ENCODE measurements around the gene CORO1A.
"Not testable (repeated sequence)": the region's sequence is repeated elsewhere in the genome, so short reads cannot be mapped to it uniquely, and the experiment has no call there.

CORO1A gene

DNA sequence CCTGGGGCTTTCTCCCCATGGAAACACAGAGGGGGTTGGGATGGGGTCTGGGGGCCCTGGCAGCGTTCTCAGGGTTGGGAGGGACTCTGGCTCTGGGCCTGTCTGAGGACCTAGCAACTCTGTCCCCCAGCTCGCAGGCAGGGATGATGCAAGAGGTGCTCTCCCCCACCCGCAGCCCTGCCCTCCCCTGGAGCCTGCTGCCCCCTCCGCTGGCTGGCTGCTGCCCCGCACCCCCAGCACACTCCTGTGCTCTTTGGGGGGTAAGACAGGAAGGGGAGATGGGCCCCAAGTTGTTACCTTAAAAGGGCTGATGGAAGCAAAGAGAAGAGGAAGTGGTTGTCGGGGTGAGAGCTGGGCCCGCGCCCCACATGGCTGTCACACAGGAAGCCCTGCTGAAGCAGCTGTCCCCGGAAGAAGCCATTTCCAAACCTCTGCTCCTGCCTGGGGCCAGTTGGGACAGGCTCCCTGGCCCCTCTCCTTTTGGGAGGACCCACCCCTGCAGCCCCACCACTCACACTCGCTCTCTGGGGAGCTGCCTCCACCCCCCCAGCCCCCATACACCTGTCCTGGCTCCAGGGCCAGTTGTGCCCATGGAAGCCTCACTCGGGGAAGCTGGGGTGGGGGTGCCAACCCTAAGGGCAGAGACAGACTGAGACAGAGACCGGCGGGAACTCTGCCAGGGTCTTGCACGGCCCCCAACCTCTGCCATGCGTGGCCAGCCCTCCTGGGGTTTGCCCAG, 2.5 kb downstream of the CORO1A start:
- H3K4me3 Mint-ChIP-seq, result peak overlapping the region; percentile 99
- peaks cover 31% of the 10 kb centered on the region for H3K4me1 Mint-ChIP-seq (ENCODE audit: low read depth)
- H3K36me3 Mint-ChIP-seq (ENCODE audit: low read depth), result peaks cover 38% of the 10 kb centered on the region
- peak overlapping the region; percentile 99 for H3K27ac Mint-ChIP-seq
- no peaks in the 10 kb centered on the region for H3K9me3 Mint-ChIP-seq
- H3K27me3 Mint-ChIP-seq, result no peaks in the 10 kb centered on the region

- Mint-ChIP-seq H3K36me3 (ENCODE audit: low read depth) (peaks cover 38% of the 10 kb centered on the region), H3K27ac (peak overlapping the region; percentile 99), H3K4me3 (peak overlapping the region; percentile 99), H3K4me1 (ENCODE audit: low read depth) (peaks cover 28% of the 10 kb centered on the region), H3K27me3 (no peaks in the 10 kb centered on the region), H3K9me3 (no peaks in the 10 kb centered on the region)
These were observed 3.0 kb downstream of the CORO1A start for GRCh38 chr16:30186444-30186781.

DNA sequence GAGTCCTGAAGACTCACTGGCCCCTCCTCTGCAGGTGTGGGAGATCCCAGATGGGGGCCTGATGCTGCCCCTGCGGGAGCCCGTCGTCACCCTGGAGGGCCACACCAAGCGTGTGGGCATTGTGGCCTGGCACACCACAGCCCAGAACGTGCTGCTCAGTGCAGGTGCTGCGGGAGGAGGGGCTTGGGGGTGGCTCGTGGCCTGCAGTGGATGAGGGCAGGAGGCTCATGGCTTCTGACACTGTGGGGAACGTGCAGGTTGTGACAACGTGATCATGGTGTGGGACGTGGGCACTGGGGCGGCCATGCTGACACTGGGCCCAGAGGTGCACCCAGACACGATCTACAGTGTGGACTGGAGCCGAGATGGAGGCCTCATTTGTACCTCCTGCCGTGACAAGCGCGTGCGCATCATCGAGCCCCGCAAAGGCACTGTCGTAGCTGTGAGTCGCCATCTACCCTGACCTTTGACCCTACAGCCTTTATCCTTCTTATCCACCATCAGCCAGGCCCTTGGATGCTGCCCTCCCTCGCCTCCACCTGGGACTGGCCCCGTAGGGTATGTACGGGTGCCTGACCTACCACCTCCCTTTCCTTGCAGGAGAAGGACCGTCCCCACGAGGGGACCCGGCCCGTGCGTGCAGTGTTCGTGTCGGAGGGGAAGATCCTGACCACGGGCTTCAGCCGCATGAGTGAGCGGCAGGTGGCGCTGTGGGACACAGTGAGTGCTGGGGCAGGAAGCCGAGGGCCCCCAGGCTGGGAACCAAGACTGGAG, 3.6 kb downstream of the CORO1A start:
- Mint-ChIP-seq H3K27me3 (no peaks in the 10 kb centered on the region), H3K4me1 (ENCODE audit: low read depth) (peaks cover 25% of the 10 kb centered on the region), H3K9me3 (no peaks in the 10 kb centered on the region), H3K4me3 (peak overlapping the region; percentile 99), H3K36me3 (ENCODE audit: low read depth) (peaks cover 38% of the 10 kb centered on the region), H3K27ac (peak overlapping the region; percentile 99)

DNA sequence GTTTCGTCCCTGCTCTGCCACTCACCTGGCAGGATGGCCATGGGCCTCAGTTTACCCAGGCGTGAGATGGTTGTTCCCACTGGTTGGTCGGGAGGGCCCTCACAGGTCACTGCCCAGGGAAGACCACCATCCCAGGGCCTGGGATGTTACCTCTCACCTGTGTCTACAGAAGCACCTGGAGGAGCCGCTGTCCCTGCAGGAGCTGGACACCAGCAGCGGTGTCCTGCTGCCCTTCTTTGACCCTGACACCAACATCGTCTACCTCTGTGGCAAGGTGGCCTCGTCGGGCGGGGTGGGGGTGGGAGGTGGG, 4.1 kb downstream of the CORO1A start:
- H3K27me3 Mint-ChIP-seq, result no peaks in the 10 kb centered on the region
- peak overlapping the region; percentile 99 for H3K4me3 Mint-ChIP-seq
- peaks cover 20% of the 10 kb centered on the region for H3K4me1 Mint-ChIP-seq (ENCODE audit: low read depth)
- peak overlapping the region; percentile 99 for H3K27ac Mint-ChIP-seq
- H3K9me3 Mint-ChIP-seq, result no peaks in the 10 kb centered on the region
- H3K36me3 Mint-ChIP-seq (ENCODE audit: low read depth), result peaks cover 38% of the 10 kb centered on the region

GRCh38 chr16:30187971-30188561, 4.7 kb downstream of the CORO1A start:
- Mint-ChIP-seq H3K27ac (peak overlapping the region; percentile 58), H3K9me3 (no peaks in the 10 kb centered on the region), H3K36me3 (ENCODE audit: low read depth) (peaks cover 38% of the 10 kb centered on the region), H3K4me1 (ENCODE audit: low read depth) (peaks cover 16% of the 10 kb centered on the region), H3K4me3 (peak overlapping the region; percentile 99), H3K27me3 (no peaks in the 10 kb centered on the region)

- Mint-ChIP-seq H3K36me3 (ENCODE audit: low read depth) (peaks cover 20% of the 10 kb centered on the region), H3K4me1 (ENCODE audit: low read depth) (peaks cover 16% of the 10 kb centered on the region)
- not testable (repeated sequence) for H3K27ac Mint-ChIP-seq, H3K27me3 Mint-ChIP-seq, H3K4me3 Mint-ChIP-seq, H3K9me3 Mint-ChIP-seq
These were observed 7.8 kb downstream of the CORO1A start for GRCh38 chr16:30191158-30191557.

GRCh38 chr16:30193098-30193497, 9.7 kb downstream of the CORO1A start:
- not testable (repeated sequence) for H3K4me3 Mint-ChIP-seq; H3K27ac Mint-ChIP-seq; H3K36me3 Mint-ChIP-seq (ENCODE audit: low read depth); H3K4me1 Mint-ChIP-seq (ENCODE audit: low read depth); H3K27me3 Mint-ChIP-seq; H3K9me3 Mint-ChIP-seq

- not testable (repeated sequence) for H3K36me3 Mint-ChIP-seq (ENCODE audit: low read depth); H3K4me3 Mint-ChIP-seq; H3K9me3 Mint-ChIP-seq; H3K4me1 Mint-ChIP-seq (ENCODE audit: low read depth); H3K27ac Mint-ChIP-seq; H3K27me3 Mint-ChIP-seq
These were observed 10.2 kb downstream of the CORO1A start, which contains the start of the genes BOLA2B and SLX1A for GRCh38 chr16:30193615-30194014. Gene BOLA2B, minus strand, starts transcription at chr16:30193666. Its CDS starts 71 bp downstream, at chr16:30193595. Gene SLX1A, plus strand, starts transcription at chr16:30193875. Its CDS starts 210 bp downstream, at chr16:30194085.

GRCh38 chr16:30194172-30194925, 10.9 kb downstream of the CORO1A start:
- H3K36me3 Mint-ChIP-seq (ENCODE audit: low read depth); H3K4me3 Mint-ChIP-seq; H3K27me3 Mint-ChIP-seq; H3K9me3 Mint-ChIP-seq; H3K4me1 Mint-ChIP-seq (ENCODE audit: low read depth); H3K27ac Mint-ChIP-seq: not testable (repeated sequence)

- not testable (repeated sequence) for H3K27me3 Mint-ChIP-seq; H3K36me3 Mint-ChIP-seq (ENCODE audit: low read depth); H3K4me1 Mint-ChIP-seq (ENCODE audit: low read depth); H3K27ac Mint-ChIP-seq; H3K4me3 Mint-ChIP-seq; H3K9me3 Mint-ChIP-seq
These were observed 13.6 kb downstream of the CORO1A start for GRCh38 chr16:30197001-30197400.

- not testable (repeated sequence) for H3K4me1 Mint-ChIP-seq (ENCODE audit: low read depth); H3K27ac Mint-ChIP-seq; H3K36me3 Mint-ChIP-seq (ENCODE audit: low read depth); H3K4me3 Mint-ChIP-seq; H3K27me3 Mint-ChIP-seq; H3K9me3 Mint-ChIP-seq
These were observed 15.6 kb downstream of the CORO1A start, which contains the start of gene SULT1A3 for GRCh38 chr16:30199049-30199448. Gene SULT1A3, plus strand, starts transcription at chr16:30199255. Its CDS starts 1,474 bp downstream, at chr16:30200729.

DNA sequence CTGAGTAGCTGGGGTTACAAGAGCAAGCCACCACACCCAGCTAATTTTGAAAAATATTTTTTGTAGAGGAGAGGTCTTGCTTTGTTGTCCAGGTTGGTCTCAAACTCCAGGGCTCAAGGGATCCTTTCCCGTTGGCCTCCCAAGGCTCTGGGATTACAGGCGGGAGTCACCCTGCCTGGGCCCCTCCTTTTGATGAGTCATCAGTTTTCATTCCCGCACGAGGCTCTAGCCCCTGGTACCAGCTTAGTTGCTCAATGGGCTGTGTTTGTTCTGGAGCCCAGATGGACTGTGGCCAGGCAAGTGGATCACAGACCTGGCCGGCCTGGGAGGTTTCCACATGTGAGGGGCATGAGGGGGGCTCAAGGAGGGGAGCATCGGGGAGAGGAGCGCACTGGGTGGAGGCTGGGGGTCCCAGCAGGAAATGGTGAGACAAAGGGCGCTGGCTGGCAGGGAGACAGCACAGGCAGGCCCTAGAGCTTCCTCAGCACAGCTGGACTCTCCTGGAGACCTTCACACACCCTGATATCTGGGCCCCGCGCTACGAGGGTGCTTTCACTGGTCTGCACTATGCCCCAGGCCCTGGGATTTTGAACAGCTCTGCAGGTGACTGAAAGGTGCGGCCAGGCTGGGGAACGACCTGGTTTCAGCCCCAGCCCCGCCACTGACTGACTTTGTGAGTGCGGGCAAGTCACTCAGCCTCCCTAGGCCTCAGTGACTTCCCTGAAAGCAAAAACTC, 16.4 kb downstream of the CORO1A start:
- H3K36me3 Mint-ChIP-seq (ENCODE audit: low read depth), result not testable (repeated sequence)

GRCh38 chr16:30205541-30206236, 22.3 kb downstream of the CORO1A start:
- not testable (repeated sequence) for H3K27me3 Mint-ChIP-seq; H3K27ac Mint-ChIP-seq; H3K4me1 Mint-ChIP-seq (ENCODE audit: low read depth); H3K9me3 Mint-ChIP-seq; H3K4me3 Mint-ChIP-seq; H3K36me3 Mint-ChIP-seq (ENCODE audit: low read depth)

More for the DNA sequence above, 16.4 kb downstream of the CORO1A start:
- not testable (repeated sequence) for H3K27me3 Mint-ChIP-seq; H3K4me1 Mint-ChIP-seq (ENCODE audit: low read depth); H3K27ac Mint-ChIP-seq; H3K4me3 Mint-ChIP-seq; H3K9me3 Mint-ChIP-seq

DNA sequence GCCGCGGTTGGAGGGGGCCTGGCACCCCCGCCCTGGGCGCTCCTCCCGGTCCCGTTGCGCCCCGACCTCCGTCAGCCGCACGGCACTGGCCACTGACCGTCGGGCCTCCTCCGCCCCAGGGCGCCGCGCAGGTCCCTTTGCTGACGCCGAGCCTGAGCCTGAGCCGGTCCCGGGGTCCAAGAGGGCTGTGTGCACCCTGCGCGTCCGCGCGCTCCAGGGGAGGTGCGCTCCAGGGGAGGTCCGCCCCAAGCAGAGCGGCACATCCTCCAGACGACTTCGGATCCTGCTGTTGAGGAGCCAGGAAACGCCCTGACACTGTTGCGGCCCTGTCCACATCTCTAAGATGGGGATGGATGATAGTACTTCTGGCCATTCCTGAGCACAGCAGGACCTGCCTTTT, 22.9 kb downstream of the CORO1A start:
- not testable (repeated sequence) for H3K27ac Mint-ChIP-seq; H3K36me3 Mint-ChIP-seq (ENCODE audit: low read depth); H3K4me3 Mint-ChIP-seq; H3K9me3 Mint-ChIP-seq; H3K4me1 Mint-ChIP-seq (ENCODE audit: low read depth); H3K27me3 Mint-ChIP-seq

All from stimulated activated naive CD8-positive, alpha-beta T cell treated with anti-CD3 and anti-CD28 coated beads, Interleukin-15, Interleukin-2, amounts not matched to agents 100 ng/mL and 50 ng/mL, for 24 hours (primary cell).